ENCODE measurements around the gene NCOA3. TPM values are rescaled to one million over a fixed set of nuclear protein-coding genes. Genes with fewer than 3 reads are reported as not detected.

The NCOA3 gene
- total RNA-seq, 1 donor from 2014 or later = 45.9 TPM

GRCh38 chr20:47583551-47583950 lies 81.9 kb downstream of the NCOA3 start:
- Mint-ChIP-seq H3K27me3 (ENCODE audit: low read depth) (no peaks in the 10 kb centered on the region), H3K27ac (peak overlapping the region; percentile 85), H3K4me1 (peaks cover 45% of the 10 kb centered on the region), H3K9me3 (no peaks in the 10 kb centered on the region), H3K36me3 (peaks cover 14% of the 10 kb centered on the region), H3K4me3 (no peak overlapping the region)
- TF ChIP-seq CTCF (IDR thresholded peaks at IDR 0.05; ENCODE audit: unreplicated experiment) = no peak
- no peak for DNase-seq (ENCODE audit: low spot score in 2 of 2, unreplicated experiment in 2 of 2)

GRCh38 chr20:47585087-47585747 lies 83.5 kb downstream of the NCOA3 start:
- H3K4me1 Mint-ChIP-seq = peaks cover 29% of the 10 kb centered on the region
- no peaks in the 10 kb centered on the region for H3K9me3 Mint-ChIP-seq
- H3K27ac Mint-ChIP-seq = peak overlapping the region; percentile 66
- TF ChIP-seq CTCF (IDR thresholded peaks at IDR 0.05; ENCODE audit: unreplicated experiment) = no peak
- no peak for DNase-seq (ENCODE audit: low spot score in 2 of 2, unreplicated experiment in 2 of 2)
- H3K27me3 Mint-ChIP-seq (ENCODE audit: low read depth) = no peaks in the 10 kb centered on the region
- H3K4me3 Mint-ChIP-seq = no peak overlapping the region
- peaks cover 14% of the 10 kb centered on the region for H3K36me3 Mint-ChIP-seq

- no peaks in the 10 kb centered on the region for H3K9me3 Mint-ChIP-seq
- peaks cover 14% of the 10 kb centered on the region for H3K36me3 Mint-ChIP-seq
- peaks cover 25% of the 10 kb centered on the region for H3K4me1 Mint-ChIP-seq
- peak overlapping the region; percentile 71 for H3K27ac Mint-ChIP-seq
- no peak overlapping the region for H3K4me3 Mint-ChIP-seq
- no peak for TF ChIP-seq CTCF (IDR thresholded peaks at IDR 0.05; ENCODE audit: unreplicated experiment)
- no peak for DNase-seq (ENCODE audit: low spot score in 2 of 2, unreplicated experiment in 2 of 2)
- H3K27me3 Mint-ChIP-seq (ENCODE audit: low read depth) = no peaks in the 10 kb centered on the region
Observed at GRCh38 chr20:47586649-47587294, 85.1 kb downstream of the NCOA3 start.

GRCh38 chr20:47588158-47588557 lies 86.5 kb downstream of the NCOA3 start:
- H3K27me3 Mint-ChIP-seq (ENCODE audit: low read depth) = no peaks in the 10 kb centered on the region
- no peak for DNase-seq (ENCODE audit: low spot score in 2 of 2, unreplicated experiment in 2 of 2)
- peaks cover 26% of the 10 kb centered on the region for H3K4me1 Mint-ChIP-seq
- no peak for TF ChIP-seq CTCF (IDR thresholded peaks at IDR 0.05; ENCODE audit: unreplicated experiment)
- no peaks in the 10 kb centered on the region for H3K9me3 Mint-ChIP-seq
- no peak overlapping the region for H3K4me3 Mint-ChIP-seq
- peaks cover 18% of the 10 kb centered on the region for H3K36me3 Mint-ChIP-seq
- no peak overlapping the region for H3K27ac Mint-ChIP-seq

GRCh38 chr20:47591231-47591630 lies 89.5 kb downstream of the NCOA3 start:
- no peak for TF ChIP-seq CTCF (IDR thresholded peaks at IDR 0.05; ENCODE audit: unreplicated experiment)
- H3K27me3 Mint-ChIP-seq (ENCODE audit: low read depth) = no peaks in the 10 kb centered on the region
- H3K36me3 Mint-ChIP-seq = peaks cover 19% of the 10 kb centered on the region
- no peak overlapping the region for H3K4me3 Mint-ChIP-seq
- DNase-seq (ENCODE audit: low spot score in 2 of 2, unreplicated experiment in 2 of 2) = no peak
- H3K27ac Mint-ChIP-seq = peak overlapping the region; percentile 41
- no peaks in the 10 kb centered on the region for H3K9me3 Mint-ChIP-seq
- peaks cover 30% of the 10 kb centered on the region for H3K4me1 Mint-ChIP-seq
